HepG2 (cell line): ENCODE results near the gene NR1I2. TPM values are rescaled to one million over a fixed set of nuclear protein-coding genes. Genes with fewer than 3 reads are reported as not detected.

Experiments
- ATAC-seq: fragments of 200-7000 bp; cut with Tn5 transposase; 3 replicates; pipeline ENCODE4 v1.9.1; 2020; ENCODE audit warnings: mild to moderate bottlenecking, moderate library complexity
- BruUV-seq: library from RNA; stranded (reverse); fragments of 400-500 nt; replicated peaks from 2 replicates; lab custom pipeline; 2021; lab: Mats Ljungman, UMichigan
- CTCF ChIA-PET: fragments of 300-600 bp; formaldehyde crosslinking; extraction: SDS; loops from one replicate; lab custom pipeline; 2021; ENCODE audit warnings: low total read pairs, inconsistent platforms, low intra/inter-chr PET ratio; lab: Yijun Ruan, JAX
- POLR2A ChIA-PET: fragments of 350-600 bp; sonication (Branson Sonifier 250); formaldehyde crosslinking; loops from one replicate; lab custom pipeline; 2020; ENCODE audit warnings: antibody characterized with exemption, inconsistent platforms; lab: Yijun Ruan, JAX
- DNase-seq: peaks from one replicate; pipeline ENCODE4 v3.0.0-alpha.2; 2015; ENCODE audit warnings: low spot score
- FAIRE-seq: peaks from 3 replicates; lab custom pipeline; 2011; peaks lifted over from hg19 to GRCh38; lab: Jason Lieb, UNC
- H2AFZ ChIP-seq: one replicate; pipeline ENCODE4 v1.6.1; 2011; ENCODE audit warnings: low read length, inconsistent platforms
- H3K27ac ChIP-seq: fragments of 300-600 bp; 3 replicates; pipeline ENCODE4 v1.8.0; 2011; ENCODE audit warnings: mixed run types, mild to moderate bottlenecking, mixed read lengths, low read length, inconsistent platforms; ENCODE audit not compliant: insufficient read depth; ENCODE audit errors: extremely low read length
- H3K27me3 ChIP-seq, 2 experiments: fragments of 200-600 bp in 1 of 2; 2 replicates in 1 of 2; 3 replicates in 1 of 2; pipeline versions ENCODE4 v1.6.0 to v1.8.0; 2011; ENCODE audit warnings: low read length in 2 of 2, mild to moderate bottlenecking in 2 of 2, moderate library complexity in 2 of 2, inconsistent platforms in 1 of 2; ENCODE audit not compliant: insufficient read depth in 2 of 2, control insufficient read depth in 1 of 2
- H3K36me3 ChIP-seq, 2 experiments: fragments of 200-600 bp in 1 of 2; replicated peaks in 1 of 2; 2 replicates in 1 of 2; 3 replicates in 1 of 2; pipeline versions ENCODE4 v1.5.1 to v1.8.0; 2011; ENCODE audit warnings: low read length in 2 of 2, inconsistent platforms in 1 of 2; ENCODE audit not compliant: insufficient read depth in 2 of 2, control insufficient read depth in 1 of 2
- H3K4me1 ChIP-seq: 2 replicates; pipeline ENCODE4 v1.5.1; 2012; ENCODE audit warnings: low read length, inconsistent platforms; ENCODE audit not compliant: insufficient read depth
- H3K4me2 ChIP-seq: 2 replicates; pipeline ENCODE4 v1.6.0; 2011; ENCODE audit warnings: low read depth, low read length, inconsistent platforms
- H3K4me3 ChIP-seq, 3 experiments: fragments of 200-600 bp in 1 of 3; sonication (generic), shearing (Covaris generic) in 1 of 3; replicated peaks in 1 of 3; 2 replicates each; pipeline ENCODE4 v1.5.1; 2011 to 2016; ENCODE audit warnings: low read length in 3 of 3, inconsistent platforms in 2 of 3, low read depth in 2 of 3, mild to moderate bottlenecking in 2 of 3, control low read depth in 1 of 3, mixed read lengths in 1 of 3; ENCODE audit not compliant: insufficient read depth in 1 of 3
- H3K79me2 ChIP-seq: one replicate; pipeline ENCODE4 v1.6.1; 2011; ENCODE audit warnings: low read length, inconsistent platforms; ENCODE audit not compliant: insufficient read depth
- H3K9ac ChIP-seq: 2 replicates; pipeline ENCODE4 v1.6.0; 2011; ENCODE audit warnings: mild to moderate bottlenecking, low read depth, low read length, inconsistent platforms; ENCODE audit not compliant: insufficient read depth
- H3K9me3 ChIP-seq: 2 replicates; pipeline ENCODE4 v1.5.1; 2012; ENCODE audit warnings: mild to moderate bottlenecking, low read length
- H4K20me1 ChIP-seq: 2 replicates; pipeline ENCODE4 v1.6.0; 2011; ENCODE audit warnings: inconsistent platforms, mild to moderate bottlenecking, low read length, moderate library complexity; ENCODE audit not compliant: insufficient read depth
- DRAP1 ChIP-seq: IDR thresholded peaks from 2 replicates; pipeline ENCODE4 v1.6.1; 2016; ENCODE audit warnings: missing genetic modification reagents, missing compliant biosample characterization
- JARID2 ChIP-seq: sonication (generic); formaldehyde crosslinking; IDR thresholded peaks from 2 replicates; pipeline ENCODE4 v1.8.1; 2023; ENCODE audit warnings: missing genetic modification reagents, inconsistent platforms; ENCODE audit not compliant: insufficient replicate concordance
- MEF2D ChIP-seq: sonication (generic); formaldehyde crosslinking; IDR thresholded peaks from 2 replicates; pipeline ENCODE4 v1.5.1; 2020; ENCODE audit warnings: mild to moderate bottlenecking, missing genetic modification reagents
- RFXAP ChIP-seq: sonication (generic); formaldehyde crosslinking; IDR thresholded peaks from 2 replicates; pipeline ENCODE4 v1.4.0; 2020; ENCODE audit warnings: missing genetic modification reagents, borderline replicate concordance
- ZMAT3 ChIP-seq: sonication (generic); formaldehyde crosslinking; conservative IDR thresholded peaks from 2 replicates; pipeline ENCODE4 v1.7.0; 2021; ENCODE audit warnings: missing genetic modification reagents
- ZNF136 ChIP-seq: sonication (generic); formaldehyde crosslinking; IDR thresholded peaks from 2 replicates; pipeline ENCODE4 v1.8.1; 2022; ENCODE audit warnings: low read depth, mild to moderate bottlenecking, moderate library complexity, missing genetic modification reagents
- ZNF232 ChIP-seq: sonication (generic); formaldehyde crosslinking; IDR thresholded peaks from 2 replicates; pipeline ENCODE4 v1.4.0; 2020; ENCODE audit warnings: missing genetic modification reagents, borderline replicate concordance
- ZNF329 ChIP-seq: sonication (generic); formaldehyde crosslinking; IDR thresholded peaks from 2 replicates; pipeline ENCODE4 v1.9.0; 2021; ENCODE audit warnings: low read depth, mild to moderate bottlenecking, missing genetic modification reagents
- ZNF710 ChIP-seq: sonication (generic); formaldehyde crosslinking; IDR thresholded peaks from 2 replicates; pipeline ENCODE4 v1.5.0; 2020; ENCODE audit warnings: mild to moderate bottlenecking, missing genetic modification reagents, borderline replicate concordance
- ZNF720 ChIP-seq: sonication (generic); formaldehyde crosslinking; IDR thresholded peaks from 2 replicates; pipeline ENCODE4 v1.4.0; 2020; ENCODE audit warnings: missing genetic modification reagents
- ZSCAN9 ChIP-seq: IDR thresholded peaks from 2 replicates; pipeline ENCODE4 v1.6.1; 2016; ENCODE audit warnings: borderline replicate concordance
- WGBS: methylation state at CpG from one replicate; pipeline ENCODE4 v1.1.6; 2017; ENCODE audit warnings: low lambda C conversion rate; 5-methylcytosine and 5-hydroxymethylcytosine counted together
- in situ Hi-C: cut with HindIII; loops from 2 replicates; pipeline ENCODE4 v1.10.0; 2017; ENCODE audit warnings: low pct_unique_long_range_greater_than_20kb; ENCODE audit not compliant: extremely low pct_ligation_motif_present
- intact Hi-C: fragments of 100-400 bp; cut with micrococcal nuclease; formaldehyde crosslinking; loops from one replicate; pipeline ENCODE4 v1.10.0; 2022; ENCODE audit not compliant: unreplicated experiment
- polyA plus RNA-seq, 8 experiments: library from polyadenylated mRNA; depleted of rRNA in 3 of 8; stranded (reverse) in 7 of 8; unstranded in 1 of 8; fragments of >200 nt; fragmentation: Illumina TruSeq in 4 of 8; extraction: Trizol in 4 of 8; gene quantifications; 2 replicates each; pipeline versions ENCODE4 v1.2.1 to v1.2.3, GENCODE V29; 2011 to 2016; ENCODE audit warnings: low read depth in 4 of 8, missing spikeins in 1 of 8, mixed read lengths in 1 of 8; ENCODE audit not compliant: insufficient read depth in 1 of 8
- total RNA-seq, 5 experiments: library from RNA; depleted of rRNA; stranded (reverse); fragments of >200 nt; fragmentation: Illumina TruSeq; extraction: Trizol; gene quantifications; 2 replicates each; pipeline ENCODE4 v1.2.3, GENCODE V29; 2016; ENCODE audit warnings: low read depth in 1 of 5
- TF ChIP-seq, protein P1 (sequence below): sonication (generic); formaldehyde crosslinking; IDR thresholded peaks from 2 replicates; pipeline ENCODE4 v1.4.0; 2020; ENCODE audit warnings: missing genetic modification reagents, borderline replicate concordance
- TF ChIP-seq, protein P2 (sequence below): sonication (generic); formaldehyde crosslinking; IDR thresholded peaks from 2 replicates; pipeline ENCODE4 v1.8.1; 2023; ENCODE audit warnings: mild to moderate bottlenecking, moderate library complexity, missing genetic modification reagents

Gene NR1I2
- total and polyA plus RNA-seq, 2 of the 13 experiments (the other 11 are each of a cell fraction or from before 2014, with no cell fraction given), result 8.8 to 13.4 TPM

DNA sequence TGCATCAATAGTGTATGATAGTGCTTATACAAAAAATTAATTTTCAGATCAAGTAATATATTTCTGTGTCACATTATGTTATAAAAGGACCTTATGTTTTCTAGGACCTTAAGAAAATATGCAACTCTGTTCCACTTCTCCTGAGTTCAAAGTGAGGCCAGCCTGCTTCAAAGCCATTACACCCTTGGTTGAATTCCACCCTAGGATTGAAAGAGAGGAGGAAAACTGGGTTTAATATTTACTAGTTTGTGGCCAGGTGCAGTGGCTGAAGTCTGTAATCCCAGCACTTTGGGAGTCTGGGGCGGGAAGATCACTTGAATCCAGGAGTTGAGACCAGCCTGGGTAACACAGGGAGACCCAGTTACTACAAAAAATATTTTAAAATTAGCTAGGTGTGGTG, 32.9 kb upstream of the NR1I2 start:
- BruUV-seq, result no TSS peak
- intact Hi-C loops (no loop called here), in situ Hi-C loops (no loop called here)
- Histone ChIP-seq H3K36me3 (no peaks in the 10 kb centered on the region), H3K4me1 (no peaks in the 10 kb centered on the region), H2AFZ (no peak overlapping the region), H3K9ac (no peak overlapping the region), H3K4me2 (no peak overlapping the region), H3K9me3 (no peaks in the 10 kb centered on the region), H4K20me1 (no peaks in the 10 kb centered on the region), H3K4me3 (no peak overlapping the region), H3K27ac (no peak overlapping the region), H3K79me2 (no peaks in the 10 kb centered on the region), H3K27me3 (no peaks in the 10 kb centered on the region; a peak in 1 of 5 replicates)
- TF ChIP-seq, protein P1, sequence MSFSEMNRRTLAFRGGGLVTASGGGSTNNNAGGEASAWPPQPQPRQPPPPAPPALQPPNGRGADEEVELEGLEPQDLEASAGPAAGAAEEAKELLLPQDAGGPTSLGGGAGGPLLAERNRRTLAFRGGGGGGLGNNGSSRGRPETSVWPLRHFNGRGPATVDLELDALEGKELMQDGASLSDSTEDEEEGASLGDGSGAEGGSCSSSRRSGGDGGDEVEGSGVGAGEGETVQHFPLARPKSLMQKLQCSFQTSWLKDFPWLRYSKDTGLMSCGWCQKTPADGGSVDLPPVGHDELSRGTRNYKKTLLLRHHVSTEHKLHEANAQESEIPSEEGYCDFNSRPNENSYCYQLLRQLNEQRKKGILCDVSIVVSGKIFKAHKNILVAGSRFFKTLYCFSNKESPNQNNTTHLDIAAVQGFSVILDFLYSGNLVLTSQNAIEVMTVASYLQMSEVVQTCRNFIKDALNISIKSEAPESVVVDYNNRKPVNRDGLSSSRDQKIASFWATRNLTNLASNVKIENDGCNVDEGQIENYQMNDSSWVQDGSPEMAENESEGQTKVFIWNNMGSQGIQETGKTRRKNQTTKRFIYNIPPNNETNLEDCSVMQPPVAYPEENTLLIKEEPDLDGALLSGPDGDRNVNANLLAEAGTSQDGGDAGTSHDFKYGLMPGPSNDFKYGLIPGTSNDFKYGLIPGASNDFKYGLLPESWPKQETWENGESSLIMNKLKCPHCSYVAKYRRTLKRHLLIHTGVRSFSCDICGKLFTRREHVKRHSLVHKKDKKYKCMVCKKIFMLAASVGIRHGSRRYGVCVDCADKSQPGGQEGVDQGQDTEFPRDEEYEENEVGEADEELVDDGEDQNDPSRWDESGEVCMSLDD (CRISPR knock-in tag), result no peak
- TF ChIP-seq ZNF232 (CRISPR knock-in tag) (no peak), ZNF720 (CRISPR knock-in tag) (no peak)
- no peak for DNase-seq
- 0% methylated on average over 1 of the region's 1 CpG for WGBS
- POLR2A ChIA-PET, result no interaction called here
- FAIRE-seq, result no peak
- ATAC-seq, result no peak
- CTCF ChIA-PET, result no interaction called here

DNA sequence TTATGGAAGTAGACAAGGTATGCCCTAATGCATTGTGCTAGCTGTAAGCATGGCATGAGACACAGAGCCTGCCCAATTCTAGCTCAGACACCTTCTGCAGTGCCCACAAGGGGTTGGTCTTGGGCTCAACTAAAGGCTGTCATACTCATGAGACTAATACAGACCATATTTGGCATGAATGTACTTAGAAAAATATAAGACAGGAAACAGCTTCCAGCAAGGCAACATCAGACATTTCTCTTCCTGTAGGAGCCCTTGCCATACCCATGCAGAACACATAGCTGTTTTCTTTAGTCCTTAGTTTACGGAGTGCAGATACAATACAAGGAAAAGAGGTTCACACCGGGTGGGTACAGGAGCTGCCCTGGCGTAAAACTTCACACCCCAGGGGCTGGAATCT, 30.5 kb upstream of the NR1I2 start:
- ChIA-PET CTCF (no interaction called here), POLR2A (no interaction called here)
- no peaks in the 10 kb centered on the region; a peak in 1 of 5 replicates for H3K27me3 ChIP-seq
- no CpG with 5 or more reads among the region's 3 CpGs for WGBS
- H3K27ac ChIP-seq, result no peak overlapping the region
- no peak for FAIRE-seq
- H3K79me2 ChIP-seq, result no peaks in the 10 kb centered on the region
- no TSS peak for BruUV-seq
- no peaks in the 10 kb centered on the region for H3K4me1 ChIP-seq
- ATAC-seq, result no peak
- H2AFZ ChIP-seq, result no peak overlapping the region
- no peaks in the 10 kb centered on the region for H3K36me3 ChIP-seq
- intact Hi-C loops (no loop called here), in situ Hi-C loops (no loop called here)
- DNase-seq, result no peak
- no peak overlapping the region for H3K9ac ChIP-seq
- no peaks in the 10 kb centered on the region for H3K9me3 ChIP-seq
- H3K4me2 ChIP-seq, result no peak overlapping the region
- H3K4me3 ChIP-seq, result no peak overlapping the region
- no peaks in the 10 kb centered on the region for H4K20me1 ChIP-seq
- TF ChIP-seq ZNF710 (CRISPR knock-in tag), result no peak
- TF ChIP-seq, protein P2, sequence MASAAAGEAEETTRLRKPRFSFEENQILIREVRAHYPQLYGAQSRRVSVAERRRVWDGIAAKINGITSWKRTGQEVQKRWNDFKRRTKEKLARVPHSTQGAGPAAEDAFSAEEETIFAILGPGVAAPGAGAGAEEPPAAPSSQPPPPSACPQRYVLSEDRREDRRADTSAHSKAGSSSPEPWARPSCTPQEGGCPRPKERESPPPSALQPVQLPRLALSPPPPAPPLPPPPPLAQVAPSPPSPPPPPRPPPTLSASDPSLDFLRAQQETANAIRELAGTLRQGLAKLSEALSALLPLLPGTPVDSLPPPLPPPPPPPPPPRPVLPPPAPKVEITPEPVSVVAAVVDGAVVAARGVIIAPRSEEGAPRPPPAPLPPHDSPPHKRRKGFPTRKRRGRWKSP (CRISPR knock-in tag), result no peak
- no peak for TF ChIP-seq ZMAT3 (CRISPR knock-in tag)
- TF ChIP-seq ZSCAN9, result no peak
- TF ChIP-seq DRAP1 (CRISPR knock-in tag), result no peak
- no peak for TF ChIP-seq ZNF136 (CRISPR knock-in tag)
- TF ChIP-seq JARID2, result no peak
- TF ChIP-seq ZNF329 (CRISPR knock-in tag), result no peak
- no peak for TF ChIP-seq MEF2D (CRISPR knock-in tag)
- no peak for TF ChIP-seq RFXAP (CRISPR knock-in tag)
